K562 (cell line): ENCODE data around the gene ELMO3. TPM values are rescaled to one million over a fixed set of nuclear protein-coding genes. Genes with fewer than 3 reads are reported as not detected.

ENCODE experiments used
- ATAC-seq: fragments of 200-7000 bp; cut with Tn5 transposase; 3 replicates; pipeline ENCODE4 v1.9.1; 2020; ENCODE audit warnings: moderate library complexity
- BruUV-seq: library from RNA; stranded (reverse); fragments of 400-500 nt; replicated peaks from 2 replicates; lab custom pipeline; 2021; lab: Mats Ljungman, UMichigan
- CTCF ChIA-PET: fragments of 300-600 bp; formaldehyde crosslinking; extraction: SDS; loops from one replicate; lab custom pipeline; 2021; ENCODE audit warnings: low intra/inter-chr PET ratio; lab: Yijun Ruan, JAX
- POLR2A ChIA-PET: fragments of 300-600, 350-650 bp; sonication (Branson Sonifier 250); formaldehyde crosslinking; extraction: SDS; loops from one replicate; lab custom pipeline; 2021; ENCODE audit warnings: antibody characterized with exemption, inconsistent platforms; lab: Yijun Ruan, JAX
- DNase-seq, 4 experiments: peaks; one replicate each; pipeline versions ENCODE4 v3.0.0 to v3.0.0-alpha.2; 2011 to 2018; ENCODE audit warnings: low spot score in 3 of 4, mixed read lengths in 3 of 4; ENCODE audit errors: extremely low read depth in 1 of 4
- FAIRE-seq: peaks from 2 replicates; lab custom pipeline; 2011; peaks lifted over from hg19 to GRCh38; lab: Jason Lieb, UNC
- H2AFZ ChIP-seq: 2 replicates; pipeline ENCODE4 v1.6.0; 2011; ENCODE audit warnings: low read depth, low read length, control low read depth, inconsistent platforms
- H3K27ac ChIP-seq: fragments of 200-600 bp; 3 replicates; pipeline ENCODE4 v1.8.0; 2011; ENCODE audit warnings: low read depth, mild to moderate bottlenecking, control low read depth, inconsistent platforms, low read length, moderate library complexity, mixed read lengths; ENCODE audit errors: extremely low read depth
- H3K27me3 ChIP-seq, 2 experiments: fragments of 300-600 bp in 1 of 2; 2 replicates in 1 of 2; 3 replicates in 1 of 2; pipeline versions ENCODE4 v1.6.0 to v1.8.0; 2011; ENCODE audit warnings: inconsistent platforms in 2 of 2, low read length in 2 of 2, mild to moderate bottlenecking in 1 of 2, mixed read lengths in 1 of 2, moderate library complexity in 1 of 2; ENCODE audit not compliant: control insufficient read depth in 2 of 2, insufficient read depth in 2 of 2
- H3K36me3 ChIP-seq: fragments of 300-600 bp; 3 replicates; pipeline ENCODE4 v1.8.0; 2011; ENCODE audit warnings: mild to moderate bottlenecking, low read length, inconsistent platforms; ENCODE audit not compliant: control insufficient read depth, insufficient read depth
- H3K4me1 ChIP-seq, 2 experiments: fragments of 200-600 bp in 1 of 2; replicated peaks in 1 of 2; 2 replicates in 1 of 2; 3 replicates in 1 of 2; pipeline versions ENCODE4 v1.5.1 to v1.8.0; 2011; ENCODE audit warnings: inconsistent platforms in 2 of 2, low read length in 2 of 2, mild to moderate bottlenecking in 1 of 2, mixed read lengths in 1 of 2, moderate library complexity in 1 of 2; ENCODE audit not compliant: control insufficient read depth in 2 of 2, insufficient read depth in 2 of 2
- H3K4me2 ChIP-seq: 2 replicates; pipeline ENCODE4 v1.6.1; 2011; ENCODE audit warnings: low read length, control low read depth, inconsistent platforms, mixed read lengths; ENCODE audit not compliant: insufficient read depth
- H3K4me3 ChIP-seq: fragments of 200-600 bp; sonication (generic), shearing (Covaris generic); 2 replicates; pipeline ENCODE4 v1.5.1; 2016; ENCODE audit warnings: control low read depth, inconsistent platforms
- H3K79me2 ChIP-seq: fragments of 200-600 bp; 3 replicates; pipeline ENCODE4 v1.8.0; 2011; ENCODE audit warnings: low read length, inconsistent platforms; ENCODE audit not compliant: control insufficient read depth, insufficient read depth
- H3K9ac ChIP-seq, 2 experiments: 2 replicates each; pipeline versions ENCODE4 v1.6.0 to v1.6.1; 2011; ENCODE audit warnings: low read depth in 2 of 2, low read length in 2 of 2, control low read depth in 1 of 2, inconsistent platforms in 1 of 2, mild to moderate bottlenecking in 1 of 2, mixed read lengths in 1 of 2; ENCODE audit not compliant: insufficient read depth in 1 of 2
- H3K9me1 ChIP-seq: one replicate; pipeline ENCODE4 v1.6.0; 2011; ENCODE audit warnings: inconsistent platforms, mild to moderate bottlenecking, low read length, moderate library complexity; ENCODE audit not compliant: control insufficient read depth, insufficient read depth
- H3K9me3 ChIP-seq: replicated peaks from 2 replicates; pipeline ENCODE4 v1.5.1; 2011; ENCODE audit warnings: low read depth, low read length, inconsistent platforms; ENCODE audit not compliant: control insufficient read depth, insufficient read depth
- H4K20me1 ChIP-seq: replicated peaks from 2 replicates; pipeline ENCODE4 v1.6.1; 2011; ENCODE audit warnings: low read length, inconsistent platforms, mixed read lengths; ENCODE audit not compliant: control insufficient read depth, insufficient read depth
- CAMTA2 ChIP-seq: fragments of 250-450 bp; sonication (Bioruptor Pico); conservative IDR thresholded peaks from 2 replicates; pipeline ENCODE4 v1.5.1; 2022
- E2F8 ChIP-seq: fragments of 450-650 bp; IDR thresholded peaks from 2 replicates; pipeline ENCODE4 v1.7.1; 2018; ENCODE audit warnings: mild to moderate bottlenecking, low read depth; ENCODE audit not compliant: partially characterized antibody
- FOXK1 ChIP-seq: sonication (generic); formaldehyde crosslinking; IDR thresholded peaks from 2 replicates; pipeline ENCODE4 v1.8.0; 2022; ENCODE audit warnings: missing genetic modification reagents, mild to moderate bottlenecking, borderline replicate concordance
- MLX ChIP-seq, 2 experiments: fragments of 450-650 bp in 1 of 2; sonication (generic) in 1 of 2; formaldehyde crosslinking; conservative IDR thresholded peaks; 2 replicates each; pipeline versions ENCODE4 v1.4.0 to v1.8.1; 2020 to 2022; ENCODE audit warnings: mild to moderate bottlenecking in 1 of 2, missing genetic modification reagents in 1 of 2
- NFYB ChIP-seq: IDR thresholded peaks from 2 replicates; pipeline ENCODE4 v1.6.1; 2011; ENCODE audit warnings: mild to moderate bottlenecking, moderate library complexity; ENCODE audit not compliant: insufficient read length; ENCODE audit errors: extremely low read depth
- U2AF1 ChIP-seq: fragments of 200-400 bp; formaldehyde crosslinking; optimal IDR thresholded peaks from 2 replicates; pipeline ENCODE3; 2017; ENCODE audit warnings: mild to moderate bottlenecking, low read depth, low read length, moderate library complexity
- ZBTB1 ChIP-seq: sonication (generic); formaldehyde crosslinking; IDR thresholded peaks from 2 replicates; pipeline ENCODE4 v1.8.1; 2023; ENCODE audit warnings: missing genetic modification reagents, low read depth, mild to moderate bottlenecking, borderline replicate concordance
- ZNF121 ChIP-seq: sonication (generic); formaldehyde crosslinking; conservative IDR thresholded peaks from 2 replicates; pipeline ENCODE4 v1.8.0; 2022; ENCODE audit warnings: missing genetic modification reagents
- ZNF699 ChIP-seq: fragments of 250-450 bp; sonication (Bioruptor Pico); IDR thresholded peaks from 2 replicates; pipeline ENCODE4 v1.8.0; 2021; ENCODE audit warnings: mild to moderate bottlenecking, moderate library complexity; ENCODE audit not compliant: insufficient replicate concordance
- WGBS: fragments of 100-300 bp; shearing (Covaris generic); methylation state at CpG from one replicate; pipeline ENCODE4 v1.1.6; 2016; ENCODE audit warnings: low coverage, mixed read lengths; ENCODE audit not compliant: insufficient coverage; ENCODE audit errors: missing lambda C conversion rate; 5-methylcytosine and 5-hydroxymethylcytosine counted together
- in situ Hi-C: fragments of 300-500 bp; cut with MboI; formaldehyde crosslinking; loops from 4 replicates; pipeline ENCODE4 v1.15.0; 2018; ENCODE audit warnings: inconsistent platforms, mixed read lengths
- intact Hi-C: fragments of 100-400 bp; cut with micrococcal nuclease; formaldehyde crosslinking; loops from 2 replicates; pipeline ENCODE4 v1.14.2; 2022
- polyA plus RNA-seq, 8 experiments: library from polyadenylated mRNA; depleted of rRNA in 4 of 8; stranded (reverse) in 5 of 8; unstranded in 3 of 8; fragments of >200 nt; fragmentation: Nextera tagmentation in 2 of 8; fragmentation: Illumina TruSeq in 1 of 8; extraction: Ambion mirVana in 2 of 8; extraction: Trizol in 1 of 8; gene quantifications; 2 replicates each; pipeline versions ENCODE4 v1.2.1 to v1.2.3, GENCODE V29; 2011 to 2014; ENCODE audit warnings: inconsistent platforms in 1 of 8, missing spikeins in 1 of 8
- total RNA-seq, 7 experiments: library from RNA; depleted of rRNA in 6 of 7; stranded (reverse); fragments of >200 nt in 6 of 7; fragmentation: Illumina TruSeq in 2 of 7; extraction: Trizol in 2 of 7; gene quantifications; 2 replicates each; pipeline versions ENCODE4 v1.2.1 to v1.2.3, GENCODE V29; 2011 to 2021; ENCODE audit warnings: low replicate concordance in 1 of 7

The ELMO3 gene
- total and polyA plus RNA-seq, 9 of the 15 experiments (the other 6 are each of a cell fraction or from before 2014, with no cell fraction given): 0.04 to 5.1 (median 1.5) TPM

GRCh38 chr16:67223992-67224391 is 25.1 kb downstream of the ELMO3 start:
- POLR2A ChIA-PET: interaction anchor here (0.7 to 2.1 kb wide), 6 partner anchors 7 to 21 kb away, joined by 3 to 8 read pairs (median 4); no protein-coding TSS in a partner anchor
- no peak for TF ChIP-seq E2F8
- TF ChIP-seq ZNF699: no peak
- TF ChIP-seq ZBTB1: no peak
- TF ChIP-seq U2AF1: no peak
- TF ChIP-seq NFYB: no peak
- no peak for TF ChIP-seq MLX (CRISPR knock-in tag; conservative IDR thresholded peaks at IDR 0.05)
- TF ChIP-seq CAMTA2 (CRISPR knock-in tag): no peak
- no peak for TF ChIP-seq FOXK1 (CRISPR knock-in tag)
- no peak for TF ChIP-seq ZNF121 (CRISPR knock-in tag)
- no peaks in the 10 kb centered on the region for H3K9me3 ChIP-seq
- no peak for ATAC-seq
- no peak for DNase-seq
- intact Hi-C loops: no loop called here
- no peak overlapping the region for H3K4me2 ChIP-seq
- no peak overlapping the region for H2AFZ ChIP-seq
- peak; percentile 23 for FAIRE-seq
- H4K20me1 ChIP-seq: no peaks in the 10 kb centered on the region
- no peaks in the 10 kb centered on the region for H3K9me1 ChIP-seq
- no TSS peak for BruUV-seq
- H3K27ac ChIP-seq: no peak overlapping the region
- CTCF ChIA-PET: no interaction called here
- peaks cover 18 to 20% of the 10 kb centered on the region in 2 experiments for H3K4me1 ChIP-seq
- H3K27me3 ChIP-seq: no peaks in the 10 kb centered on the region
- WGBS: 5% methylated on average over 3 of the region's 3 CpGs
- in situ Hi-C loops: no loop called here
- peaks cover 20% of the 10 kb centered on the region; the same call in 2 of the 3 replicates for H3K36me3 ChIP-seq
- H3K79me2 ChIP-seq: peaks cover 21% of the 10 kb centered on the region
- no peak overlapping the region for H3K4me3 ChIP-seq
- H3K9ac ChIP-seq: 0 out of 4 replicates have a peak overlapping the region, but pooled peaks of 1 of the 2 experiments have one; percentile 5
